HG03571 (cell line): ENCODE measurements around the gene NEU4.
"Not testable (repeated sequence)": the region's sequence is repeated elsewhere in the genome, so short reads cannot be mapped to it uniquely, and the experiment has no call there.

Source experiments
- ATAC-seq: cut with Tn5 transposase; IDR thresholded peaks from one replicate; pipeline ENCODE4 v1.9.1; 2021; ENCODE audit not compliant: unreplicated experiment

Gene NEU4

GRCh38 chr2:241808721-241809382 is at the start of gene NEU4:
Gene NEU4, plus strand, starts transcription at chr2:241809193. Its CDS starts 5,292 bp downstream, at chr2:241814485.
- ATAC-seq, result no peak

GRCh38 chr2:241759893-241760292 is 49.1 kb upstream of the NEU4 start:
- ATAC-seq, result not testable (repeated sequence)

GRCh38 chr2:241760301-241760771 is 48.7 kb upstream of the NEU4 start:
- no peak for ATAC-seq

- no peak for ATAC-seq
These were observed 46.6 kb upstream of the NEU4 start for GRCh38 chr2:241762321-241762932.

- ATAC-seq, result no peak
These were observed 46.0 kb upstream of the NEU4 start for GRCh38 chr2:241762933-241763369.

- ATAC-seq, result no peak
These were observed 45.3 kb upstream of the NEU4 start for GRCh38 chr2:241763551-241764274.

- ATAC-seq, result no peak
These were observed 44.4 kb upstream of the NEU4 start for GRCh38 chr2:241764275-241765241.

- no peak for ATAC-seq
These were observed 41.3 kb upstream of the NEU4 start for GRCh38 chr2:241767464-241768250.

GRCh38 chr2:241768251-241768711 is 40.7 kb upstream of the NEU4 start:
- ATAC-seq, result no peak

GRCh38 chr2:241768850-241769249 is 40.1 kb upstream of the NEU4 start:
- ATAC-seq, result no peak

- ATAC-seq, result no peak
These were observed 39.2 kb upstream of the NEU4 start for GRCh38 chr2:241769819-241770184.

- no peak for ATAC-seq
These were observed 38.6 kb upstream of the NEU4 start for GRCh38 chr2:241770185-241770935.

- no peak for ATAC-seq
These were observed 38.1 kb upstream of the NEU4 start for GRCh38 chr2:241770936-241771285.

GRCh38 chr2:241771286-241772062 is 37.5 kb upstream of the NEU4 start:
- no peak for ATAC-seq

- no peak for ATAC-seq
These were observed 36.9 kb upstream of the NEU4 start for GRCh38 chr2:241772063-241772499.

- no peak for ATAC-seq
These were observed 35.2 kb upstream of the NEU4 start for GRCh38 chr2:241773511-241774418.

GRCh38 chr2:241774419-241775222 is 34.4 kb upstream of the NEU4 start:
- no peak for ATAC-seq
